Endodermal cell (in vitro differentiated cells): ENCODE results near the gene AGRN. TPM values are rescaled to one million over a fixed set of nuclear protein-coding genes. Genes with fewer than 3 reads are reported as not detected.

Experiments
- DNase-seq: peaks from one replicate; pipeline ENCODE4 v3.0.0-alpha.2; 2017
- H3K27ac ChIP-seq: 2 replicates; pipeline ENCODE4 v1.5.1; 2013; ENCODE audit warnings: mild to moderate bottlenecking, low read depth, low read length, moderate library complexity
- H3K27me3 ChIP-seq: 2 replicates; pipeline ENCODE4 v1.6.1; 2013; ENCODE audit warnings: mild to moderate bottlenecking, low read length, moderate library complexity; ENCODE audit not compliant: insufficient read depth, control insufficient read depth, poor library complexity, severe bottlenecking
- H3K36me3 ChIP-seq: 2 replicates; pipeline ENCODE4 v1.7.0; 2013; ENCODE audit warnings: mild to moderate bottlenecking, low read length, moderate library complexity; ENCODE audit not compliant: control insufficient read depth, insufficient read depth
- H3K4me1 ChIP-seq: one replicate; pipeline ENCODE4 v1.7.0; 2013; ENCODE audit warnings: low read length; ENCODE audit not compliant: control insufficient read depth, insufficient read depth
- H3K4me3 ChIP-seq: 2 replicates; pipeline ENCODE4 v1.5.1; 2013; ENCODE audit warnings: mild to moderate bottlenecking, low read length, moderate library complexity
- H3K9ac ChIP-seq: 2 replicates; pipeline ENCODE4 v1.6.1; 2013; ENCODE audit warnings: mild to moderate bottlenecking, low read length, moderate library complexity; ENCODE audit not compliant: poor library complexity, severe bottlenecking; ENCODE audit errors: extremely low read depth
- H3K9me3 ChIP-seq: 2 replicates; pipeline ENCODE4 v1.6.1; 2013; ENCODE audit warnings: mild to moderate bottlenecking, low read length, moderate library complexity; ENCODE audit not compliant: control insufficient read depth
- H3K27ac Mint-ChIP-seq: 2 replicates; pipeline ENCODE4 v1.8.0; 2020; ENCODE audit warnings: mixed read lengths
- H3K27me3 Mint-ChIP-seq: 2 replicates; pipeline ENCODE4 v1.8.0; 2021; ENCODE audit warnings: mild to moderate bottlenecking, mixed read lengths; ENCODE audit not compliant: insufficient read depth
- H3K36me3 Mint-ChIP-seq: 2 replicates; pipeline ENCODE4 v1.8.0; 2020; ENCODE audit warnings: low read depth, mixed read lengths
- H3K4me1 Mint-ChIP-seq: 2 replicates; pipeline ENCODE4 v1.8.0; 2020; ENCODE audit warnings: mixed read lengths
- H3K4me3 Mint-ChIP-seq: 2 replicates; pipeline ENCODE4 v1.8.0; 2020; ENCODE audit warnings: mild to moderate bottlenecking, moderate library complexity, mixed read lengths
- H3K9me3 Mint-ChIP-seq: 2 replicates; pipeline ENCODE4 v1.8.0; 2020; ENCODE audit warnings: mild to moderate bottlenecking, mixed read lengths
- WGBS, 2 experiments: methylation state at CpG; one replicate each; pipeline versions ENCODE4 v1.1.5 to v1.1.7; 2013; ENCODE audit warnings: missing lambda C conversion rate in 2 of 2, mixed read lengths in 1 of 2; ENCODE audit not compliant: insufficient coverage in 1 of 2, insufficient read length in 1 of 2; 5-methylcytosine and 5-hydroxymethylcytosine counted together
- total RNA-seq, 2 donors: library from RNA; stranded (reverse); fragmentation: NEBNext Ultra II Directional in 1 of 2; extraction: Animal tissue kit (Norgen Biotek cat#: 25700) in 1 of 2; gene quantifications; 2 replicates in 1 of 2; 3 replicates in 1 of 2; pipeline ENCODE4 v1.2.1, GENCODE V29; 2021
- TF ChIP-seq, protein P1 (sequence below): fragments of 200-600 bp; sonication (generic); conservative IDR thresholded peaks from 2 replicates; pipeline ENCODE4 v1.5.0; 2021; ENCODE audit warnings: antibody characterized with exemption, mild to moderate bottlenecking

The AGRN gene
- total RNA-seq, 2 donors from 2014 or later, result 269 to 288 TPM

DNA sequence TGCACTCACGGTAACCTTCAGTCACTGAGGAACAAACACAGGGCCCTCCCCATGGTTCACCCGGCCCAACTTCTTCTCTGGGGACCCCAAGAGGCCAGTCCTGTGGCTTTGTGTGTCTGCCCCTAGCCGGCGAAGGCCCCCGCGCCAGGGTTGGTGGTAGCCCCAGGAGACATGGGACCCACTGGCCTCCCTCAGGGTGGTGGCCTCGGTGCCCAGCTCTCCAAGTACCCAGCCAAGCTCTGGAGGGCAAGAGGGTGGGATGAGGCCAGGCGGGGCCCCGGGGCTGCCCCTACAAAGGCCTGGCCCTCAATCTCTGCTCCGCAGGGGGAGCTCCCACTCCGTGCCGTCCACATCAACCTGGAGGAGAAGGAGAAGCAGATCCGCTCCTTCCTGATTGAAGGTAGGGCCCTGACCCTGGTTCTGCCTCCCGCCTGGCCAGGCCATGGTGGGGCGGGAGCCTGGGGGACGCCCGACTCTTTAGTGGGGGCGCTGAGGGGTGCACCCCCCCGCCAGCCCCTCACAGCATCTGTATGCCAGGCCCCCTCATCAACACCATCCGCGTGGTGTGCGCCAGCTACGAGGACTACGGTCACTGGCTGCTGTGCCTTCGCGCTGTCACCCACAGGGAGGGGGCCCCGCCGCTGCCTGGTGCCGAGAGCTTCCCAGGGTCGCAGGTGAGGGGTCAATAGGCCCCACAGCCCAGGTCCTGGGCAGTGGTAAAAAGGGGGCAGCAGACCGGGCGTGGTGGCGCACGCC, 48.0 kb upstream of the AGRN start:
- H3K4me3 ChIP-seq, result no peak overlapping the region
- Mint-ChIP-seq H3K27ac (no peak overlapping the region), H3K36me3 (no peaks in the 10 kb centered on the region), H3K4me3 (no peak overlapping the region), H3K4me1 (no peaks in the 10 kb centered on the region), H3K27me3 (peaks cover 45% of the 10 kb centered on the region), H3K9me3 (no peaks in the 10 kb centered on the region)
- H3K36me3 ChIP-seq, result no peaks in the 10 kb centered on the region
- DNase-seq, result no peak
- H3K9me3 ChIP-seq, result no peaks in the 10 kb centered on the region
- no peak overlapping the region for H3K27ac ChIP-seq
- no peak overlapping the region for H3K9ac ChIP-seq
- H3K27me3 ChIP-seq, result peaks cover 54% of the 10 kb centered on the region
- 92% methylated on average over 20 to 34 of the region's 34 CpGs for WGBS, 2 experiments
- H3K4me1 ChIP-seq, result no peaks in the 10 kb centered on the region
- TF ChIP-seq, protein P1, sequence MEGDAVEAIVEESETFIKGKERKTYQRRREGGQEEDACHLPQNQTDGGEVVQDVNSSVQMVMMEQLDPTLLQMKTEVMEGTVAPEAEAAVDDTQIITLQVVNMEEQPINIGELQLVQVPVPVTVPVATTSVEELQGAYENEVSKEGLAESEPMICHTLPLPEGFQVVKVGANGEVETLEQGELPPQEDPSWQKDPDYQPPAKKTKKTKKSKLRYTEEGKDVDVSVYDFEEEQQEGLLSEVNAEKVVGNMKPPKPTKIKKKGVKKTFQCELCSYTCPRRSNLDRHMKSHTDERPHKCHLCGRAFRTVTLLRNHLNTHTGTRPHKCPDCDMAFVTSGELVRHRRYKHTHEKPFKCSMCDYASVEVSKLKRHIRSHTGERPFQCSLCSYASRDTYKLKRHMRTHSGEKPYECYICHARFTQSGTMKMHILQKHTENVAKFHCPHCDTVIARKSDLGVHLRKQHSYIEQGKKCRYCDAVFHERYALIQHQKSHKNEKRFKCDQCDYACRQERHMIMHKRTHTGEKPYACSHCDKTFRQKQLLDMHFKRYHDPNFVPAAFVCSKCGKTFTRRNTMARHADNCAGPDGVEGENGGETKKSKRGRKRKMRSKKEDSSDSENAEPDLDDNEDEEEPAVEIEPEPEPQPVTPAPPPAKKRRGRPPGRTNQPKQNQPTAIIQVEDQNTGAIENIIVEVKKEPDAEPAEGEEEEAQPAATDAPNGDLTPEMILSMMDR, result no peak

DNA sequence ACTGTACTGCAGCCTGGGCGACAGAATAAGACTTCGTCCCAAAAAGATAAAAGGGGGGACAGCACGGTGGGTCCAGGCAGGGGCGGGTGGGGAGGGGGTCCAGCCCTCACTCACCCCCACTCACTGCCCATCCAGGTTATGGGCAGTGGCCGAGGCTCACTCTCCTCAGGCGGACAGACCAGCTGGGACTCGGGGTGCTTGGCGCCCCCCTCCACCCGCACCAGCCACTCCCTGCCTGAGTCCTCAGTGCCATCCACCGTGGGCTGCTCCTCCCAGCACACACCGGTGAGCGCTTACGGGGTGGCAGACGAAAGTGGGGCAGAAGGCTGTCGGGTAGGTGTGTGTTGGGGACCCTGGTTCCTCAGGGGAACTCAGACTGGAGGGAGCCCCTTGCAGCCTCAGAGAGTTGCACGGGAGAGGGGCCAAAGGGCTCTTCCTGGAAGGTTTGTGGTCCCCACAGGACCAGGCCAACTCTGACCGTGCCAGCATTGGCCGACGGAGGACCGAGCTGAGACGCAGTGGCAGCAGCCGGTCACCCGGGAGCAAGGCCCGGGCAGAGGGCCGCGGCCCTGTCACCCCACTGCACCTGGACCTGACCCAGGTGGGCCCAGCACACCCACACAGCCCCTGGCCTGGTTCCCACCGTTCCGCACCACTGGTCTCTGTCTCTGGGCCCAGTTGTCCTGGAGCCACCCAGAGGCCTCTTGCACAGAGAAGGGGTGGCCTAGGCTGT, 47.0 kb upstream of the AGRN start:
- WGBS, 2 experiments, result 84 to 91% methylated on average over 15 to 28 of the region's 28 CpGs
- Mint-ChIP-seq H3K9me3 (no peaks in the 10 kb centered on the region), H3K27ac (no peak overlapping the region), H3K4me3 (no peak overlapping the region), H3K27me3 (peaks cover 35% of the 10 kb centered on the region), H3K4me1 (no peaks in the 10 kb centered on the region), H3K36me3 (no peaks in the 10 kb centered on the region)
- no peak overlapping the region for H3K27ac ChIP-seq
- H3K27me3 ChIP-seq, result peaks cover 45% of the 10 kb centered on the region
- H3K9me3 ChIP-seq, result no peaks in the 10 kb centered on the region
- TF ChIP-seq, protein P1, result no peak
- H3K4me3 ChIP-seq, result no peak overlapping the region
- H3K4me1 ChIP-seq, result no peaks in the 10 kb centered on the region
- no peak overlapping the region for H3K9ac ChIP-seq
- DNase-seq, result no peak
- no peaks in the 10 kb centered on the region for H3K36me3 ChIP-seq

DNA sequence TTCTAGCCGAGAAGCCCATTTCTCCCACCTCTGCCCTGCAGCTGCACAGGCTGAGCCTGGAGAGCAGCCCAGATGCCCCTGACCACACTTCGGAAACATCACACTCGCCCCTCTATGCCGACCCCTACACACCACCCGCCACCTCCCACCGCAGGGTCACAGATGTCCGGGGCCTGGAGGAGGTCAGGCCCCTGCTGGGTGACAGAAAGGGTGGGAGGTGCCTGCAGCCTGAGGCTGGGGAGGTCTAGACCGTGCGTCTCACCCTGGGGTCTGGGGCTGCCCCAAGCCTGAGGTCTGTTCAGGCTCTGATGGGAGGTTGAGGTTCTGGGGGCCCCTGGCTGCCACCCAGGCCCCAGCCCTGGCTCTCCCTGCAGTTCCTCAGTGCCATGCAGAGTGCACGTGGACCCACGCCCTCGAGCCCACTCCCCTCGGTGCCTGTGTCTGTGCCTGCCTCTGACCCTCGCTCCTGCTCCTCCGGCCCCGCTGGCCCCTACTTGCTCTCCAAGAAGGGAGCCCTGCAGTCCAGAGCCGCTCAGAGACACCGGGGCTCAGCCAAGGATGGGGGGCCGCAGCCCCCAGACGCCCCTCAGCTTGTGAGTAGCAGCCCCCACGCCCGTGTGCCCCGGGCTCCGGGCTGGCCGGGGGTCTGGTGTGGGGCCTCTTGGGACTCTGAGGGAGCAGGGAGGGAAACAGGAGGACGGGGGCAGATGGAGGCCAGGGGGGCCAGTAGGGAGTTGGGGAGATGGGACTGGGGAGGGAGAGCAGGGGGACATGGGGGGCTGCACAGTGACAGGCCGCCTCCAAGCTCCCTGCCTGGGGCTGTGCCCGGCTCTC, 46.2 kb upstream of the AGRN start:
- no peak for DNase-seq

More for the DNA sequence above, 46.2 kb upstream of the AGRN start:
- no peak overlapping the region for H3K27ac ChIP-seq
- Mint-ChIP-seq H3K4me3 (no peak overlapping the region), H3K27me3 (peaks cover 32% of the 10 kb centered on the region), H3K4me1 (no peaks in the 10 kb centered on the region), H3K27ac (no peak overlapping the region), H3K9me3 (peaks cover 5% of the 10 kb centered on the region), H3K36me3 (peaks cover 3% of the 10 kb centered on the region)
- H3K27me3 ChIP-seq, result peaks cover 37% of the 10 kb centered on the region
- no peak overlapping the region for H3K9ac ChIP-seq
- H3K36me3 ChIP-seq, result no peaks in the 10 kb centered on the region
- WGBS, 2 experiments, result 87 to 89% methylated on average over 19 to 28 of the region's 28 CpGs
- no peak overlapping the region for H3K4me3 ChIP-seq
- no peaks in the 10 kb centered on the region for H3K4me1 ChIP-seq
- no peaks in the 10 kb centered on the region for H3K9me3 ChIP-seq
- TF ChIP-seq, protein P1, result no peak
